Progenitor cell of endocrine pancreas (in vitro differentiated cells): Measurements from ENCODE around the gene RASEF. TPM values are rescaled to one million over a fixed set of nuclear protein-coding genes. Genes with fewer than 3 reads are reported as not detected.

Experiments used
- DNase-seq: peaks from one replicate; pipeline ENCODE4 v3.0.0; 2021; ENCODE audit warnings: low spot score; ENCODE audit not compliant: unreplicated experiment
- H3K27ac Mint-ChIP-seq: 2 replicates; pipeline ENCODE4 v1.8.0; 2021; ENCODE audit warnings: mild to moderate bottlenecking, moderate library complexity, mixed read lengths
- H3K27me3 Mint-ChIP-seq: 2 replicates; pipeline ENCODE4 v1.8.0; 2021; ENCODE audit warnings: mixed read lengths
- H3K36me3 Mint-ChIP-seq: 2 replicates; pipeline ENCODE4 v1.8.0; 2022; ENCODE audit warnings: mixed read lengths; ENCODE audit not compliant: insufficient read depth
- H3K4me1 Mint-ChIP-seq: 2 replicates; pipeline ENCODE4 v1.8.0; 2021; ENCODE audit warnings: low read depth, mixed read lengths
- H3K4me3 Mint-ChIP-seq: 2 replicates; pipeline ENCODE4 v1.8.0; 2021; ENCODE audit warnings: low read depth, mild to moderate bottlenecking, moderate library complexity, mixed read lengths
- H3K9me3 Mint-ChIP-seq: 2 replicates; pipeline ENCODE4 v1.8.0; 2021; ENCODE audit warnings: low read depth, mixed read lengths
- CTCF ChIP-seq: fragments of 200-600 bp; sonication (generic); IDR thresholded peaks from one replicate; pipeline ENCODE4 v1.5.0; 2021; ENCODE audit warnings: antibody characterized with exemption, mild to moderate bottlenecking; ENCODE audit not compliant: unreplicated experiment
- total RNA-seq: library from RNA; stranded (reverse); gene quantifications from 2 replicates; pipeline ENCODE4 v1.2.1, GENCODE V29; 2021

The RASEF gene
- total RNA-seq, 1 donor from 2014 or later: 13.1 TPM

- TF ChIP-seq CTCF: no peak
- Mint-ChIP-seq H3K27ac (no peak overlapping the region), H3K4me3 (no peak overlapping the region), H3K9me3 (peaks cover 3% of the 10 kb centered on the region), H3K36me3 (no peaks in the 10 kb centered on the region), H3K27me3 (no peaks in the 10 kb centered on the region), H3K4me1 (no peaks in the 10 kb centered on the region)
- DNase-seq: no peak
Measured at GRCh38 chr9:82968816-82969215, 94.1 kb downstream of the RASEF start.

GRCh38 chr9:82968388-82968787, 94.6 kb downstream of the RASEF start:
- no peaks in the 10 kb centered on the region for H3K27me3 Mint-ChIP-seq
- TF ChIP-seq CTCF: no peak
- no peak overlapping the region for H3K27ac Mint-ChIP-seq
- DNase-seq: no peak
- H3K9me3 Mint-ChIP-seq: peaks cover 3% of the 10 kb centered on the region
- no peak overlapping the region for H3K4me3 Mint-ChIP-seq
- peaks cover 2% of the 10 kb centered on the region for H3K4me1 Mint-ChIP-seq
- H3K36me3 Mint-ChIP-seq: no peaks in the 10 kb centered on the region

GRCh38 chr9:82961504-82962125, 101.3 kb downstream of the RASEF start:
- Mint-ChIP-seq H3K4me1 (peaks cover 8% of the 10 kb centered on the region), H3K27ac (no peak overlapping the region), H3K4me3 (no peak overlapping the region), H3K36me3 (no peaks in the 10 kb centered on the region), H3K9me3 (no peaks in the 10 kb centered on the region), H3K27me3 (no peaks in the 10 kb centered on the region)
- DNase-seq: peak; percentile 66
- TF ChIP-seq CTCF: peak; percentile 92

- Mint-ChIP-seq H3K27me3 (no peaks in the 10 kb centered on the region), H3K36me3 (no peaks in the 10 kb centered on the region), H3K9me3 (peaks cover 4% of the 10 kb centered on the region), H3K27ac (no peak overlapping the region), H3K4me1 (peaks cover 7% of the 10 kb centered on the region), H3K4me3 (no peak overlapping the region)
- TF ChIP-seq CTCF: no peak
- no peak for DNase-seq
Measured at GRCh38 chr9:82957529-82958379, 105.2 kb downstream of the RASEF start.

- H3K27ac Mint-ChIP-seq: no peak overlapping the region
- H3K4me1 Mint-ChIP-seq: peaks cover 3% of the 10 kb centered on the region
- DNase-seq: no peak
- no peak for TF ChIP-seq CTCF
- no peaks in the 10 kb centered on the region for H3K36me3 Mint-ChIP-seq
- peaks cover 7% of the 10 kb centered on the region for H3K27me3 Mint-ChIP-seq
- no peak overlapping the region for H3K4me3 Mint-ChIP-seq
- H3K9me3 Mint-ChIP-seq: no peaks in the 10 kb centered on the region
Measured at GRCh38 chr9:82949203-82949602, 113.7 kb downstream of the RASEF start.
